GF-D8 (cell line): ENCODE measurements around the gene DACT2.

Source experiments
- DNase-seq: peaks from one replicate; lab custom pipeline; 2025; lab: John Stamatoyannopoulos, UW

The DACT2 gene

DNA sequence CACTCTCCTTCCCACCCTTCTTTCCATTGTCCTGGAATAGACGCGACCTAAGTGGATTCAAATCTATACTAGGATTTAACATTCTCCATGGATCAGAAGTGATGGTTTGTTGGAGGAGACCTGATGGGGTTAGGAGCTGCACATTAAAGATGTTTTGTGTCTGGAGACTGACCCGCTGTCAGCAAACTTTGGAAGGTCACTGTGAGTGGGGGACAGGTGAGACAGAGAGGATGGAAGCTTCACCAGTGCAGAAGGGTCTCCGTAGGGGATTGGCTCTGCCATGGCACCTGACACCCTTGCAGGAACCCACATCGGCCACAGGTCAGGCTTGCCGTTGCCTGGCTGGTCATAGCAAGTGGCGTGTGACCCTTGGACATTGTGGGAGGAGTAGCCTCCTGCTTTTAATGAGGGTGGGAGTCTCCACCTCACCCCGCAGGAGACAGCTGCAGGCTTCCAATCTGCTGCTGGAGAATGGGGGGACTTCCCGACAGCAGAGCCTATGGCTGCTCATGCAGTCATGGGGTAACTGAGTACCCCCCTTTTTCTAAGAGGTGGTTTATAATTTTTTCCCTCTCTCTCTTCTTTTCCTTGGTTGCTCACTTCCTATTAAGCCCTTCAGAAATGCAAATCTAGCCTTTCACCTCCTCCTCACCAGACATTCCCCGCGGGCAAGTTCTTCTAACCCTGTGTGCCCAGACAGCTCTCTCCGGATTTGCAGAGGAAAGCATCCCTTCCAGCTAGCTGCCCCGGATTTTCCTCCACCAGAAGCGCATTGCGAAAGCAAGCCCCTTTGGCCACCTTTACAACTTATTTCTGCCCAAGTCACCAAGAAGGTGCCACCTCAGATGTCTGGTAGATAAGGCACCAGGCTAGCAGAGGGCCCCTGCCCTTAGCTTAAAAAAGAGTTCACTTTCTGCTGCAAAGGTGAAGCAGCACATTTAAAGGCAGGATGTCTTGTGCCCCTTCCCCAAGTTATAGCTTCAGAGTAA, 53.5 kb downstream of the DACT2 start:
- DNase-seq = no peak

DNA sequence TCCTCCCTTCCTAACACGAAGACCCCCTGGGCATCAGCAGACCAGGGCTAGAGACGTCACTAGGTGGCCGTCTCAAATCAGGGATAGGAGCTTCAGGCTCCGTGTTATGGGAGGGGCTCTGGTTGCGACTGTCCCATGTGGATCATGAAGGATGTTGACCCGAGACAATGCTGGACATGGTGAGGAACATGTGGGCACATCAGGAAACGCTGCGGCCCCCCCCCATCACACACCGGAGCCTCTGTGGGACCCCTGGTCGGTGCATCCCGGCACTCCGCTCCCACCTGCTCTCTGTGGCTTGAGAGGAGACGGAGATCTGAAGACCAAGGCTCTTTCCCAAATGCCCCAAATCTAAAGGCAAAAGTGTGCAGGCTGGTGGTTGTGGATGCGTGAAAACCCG, 54.2 kb downstream of the DACT2 start:
- no peak for DNase-seq

DNA sequence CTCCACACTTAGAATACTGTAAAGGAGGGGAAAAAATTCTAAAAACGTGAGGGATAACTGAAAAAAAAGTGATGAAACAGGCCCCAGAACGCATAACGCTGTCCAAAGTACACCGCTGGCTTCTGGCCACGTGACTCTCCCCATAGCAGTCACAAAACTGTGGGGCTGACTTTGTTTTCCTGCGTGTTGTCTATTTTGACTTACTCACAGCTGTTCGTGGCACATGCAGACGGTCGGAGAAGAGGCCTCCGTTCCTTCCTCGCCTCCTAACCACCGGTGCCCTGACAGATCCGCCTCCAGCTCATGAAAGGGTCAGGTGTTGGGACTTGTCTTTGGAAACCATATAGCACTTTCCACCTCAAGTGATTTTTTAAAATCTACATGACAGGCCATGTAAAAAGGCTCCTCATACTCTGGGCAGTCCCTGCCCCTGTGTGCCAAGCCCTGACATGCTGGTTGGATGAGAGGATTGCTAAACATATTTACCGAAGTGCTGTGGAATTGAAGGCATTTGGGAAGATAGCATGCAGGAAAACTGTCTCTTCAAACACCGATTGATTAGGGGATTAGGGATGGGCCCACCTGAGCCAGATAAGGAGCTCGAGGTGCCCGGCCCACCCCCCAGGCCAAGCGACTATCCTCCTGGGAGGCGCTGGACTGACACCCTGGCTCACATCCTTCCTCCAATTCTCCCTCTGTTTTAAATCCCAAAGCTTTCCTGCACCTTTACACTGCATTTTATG, 54.8 kb downstream of the DACT2 start:
- no peak for DNase-seq

DNA sequence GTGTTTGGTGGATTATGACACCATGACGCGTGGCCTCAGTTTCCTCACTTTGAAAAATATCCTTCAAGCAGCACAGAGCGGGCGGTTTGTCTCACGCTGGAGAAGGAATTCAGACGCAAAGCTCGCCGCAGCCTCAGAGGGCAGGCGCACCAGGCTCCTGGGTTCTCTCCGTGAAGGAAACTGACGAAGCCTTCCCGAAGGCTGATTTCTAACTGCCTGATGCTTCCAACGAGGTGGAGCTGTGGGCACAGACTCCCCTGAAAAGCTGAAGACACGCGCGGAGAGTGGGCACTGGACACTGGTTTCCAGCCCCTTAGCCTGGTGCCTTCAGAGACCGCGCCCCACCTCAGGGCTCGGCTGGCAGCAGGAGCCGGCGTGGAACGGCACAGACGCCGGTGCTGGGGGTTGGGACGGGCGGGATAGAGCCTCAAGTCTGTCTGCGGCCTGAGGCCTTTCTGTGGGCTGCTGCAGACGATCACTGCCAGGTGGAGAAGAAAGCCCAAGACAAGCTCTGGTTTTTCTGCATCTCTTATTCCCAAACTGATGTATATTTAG, 56.1 kb downstream of the DACT2 start:
- no peak for DNase-seq

DNA sequence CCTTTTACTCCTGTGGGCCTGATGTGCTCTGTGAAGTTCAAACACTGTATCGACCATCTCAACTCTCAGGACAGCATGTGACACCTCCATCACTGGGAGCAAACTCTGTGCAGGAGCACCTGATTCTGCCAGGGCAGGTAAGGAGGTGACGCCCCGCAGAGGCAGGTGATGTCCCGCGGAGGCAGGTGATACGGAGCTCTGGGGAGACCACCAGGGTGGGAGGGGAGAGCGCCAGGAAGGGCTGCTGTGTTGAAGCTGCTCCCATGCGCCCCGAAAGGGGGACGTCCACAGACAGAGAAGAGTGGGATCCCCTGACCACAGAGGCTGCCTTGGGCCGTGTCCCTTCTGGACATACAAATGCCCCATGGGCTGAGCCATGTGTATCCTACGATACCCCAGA, 58.3 kb downstream of the DACT2 start:
- DNase-seq = no peak

DNA sequence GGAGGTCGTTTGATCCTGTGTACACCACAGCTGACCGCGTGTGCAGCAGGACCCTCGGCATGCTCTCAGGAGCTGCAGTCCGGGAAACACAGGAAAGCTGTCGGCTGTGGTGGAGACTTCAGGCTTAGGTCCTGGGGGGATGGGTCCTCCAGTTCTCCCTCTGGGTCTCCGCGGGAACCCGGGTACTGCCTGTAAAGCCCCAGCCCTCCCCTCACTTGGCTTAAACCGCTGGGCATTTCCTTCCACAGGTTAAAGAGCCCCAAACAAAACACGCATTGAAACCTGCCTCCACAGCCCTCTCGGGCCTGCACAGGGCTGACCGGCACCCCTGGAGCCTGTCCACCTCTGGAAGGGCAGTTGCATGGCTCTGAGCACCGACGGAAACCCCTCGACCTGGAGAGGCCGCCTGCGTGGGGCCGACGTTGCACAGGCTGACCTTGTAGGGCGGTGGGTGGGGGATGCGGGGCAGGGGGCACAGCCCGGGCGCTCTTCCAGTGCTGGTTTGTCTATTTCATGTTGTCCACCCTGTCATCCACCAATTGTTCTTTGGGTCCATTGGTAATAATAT, 59.1 kb downstream of the DACT2 start:
- DNase-seq = no peak

DNA sequence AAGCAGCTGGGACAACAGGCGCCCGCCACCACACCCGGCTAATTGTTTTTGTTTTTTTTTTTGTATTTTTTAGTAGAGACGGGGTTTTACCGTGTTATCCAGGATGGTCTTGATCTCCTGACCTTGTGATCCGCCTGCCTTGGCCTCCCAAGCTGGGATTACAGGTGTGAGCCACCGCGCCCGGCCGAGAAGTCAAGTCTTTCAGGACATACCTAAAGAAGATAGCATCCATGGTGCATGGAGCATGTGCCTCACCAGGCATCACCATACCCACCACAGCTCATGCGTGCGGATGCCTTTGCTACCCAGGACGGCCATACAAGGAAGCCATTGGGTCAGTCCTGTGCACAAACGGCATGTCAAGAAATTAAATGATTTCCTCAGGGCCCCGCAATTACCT, 60.8 kb downstream of the DACT2 start:
- no peak for DNase-seq

DNA sequence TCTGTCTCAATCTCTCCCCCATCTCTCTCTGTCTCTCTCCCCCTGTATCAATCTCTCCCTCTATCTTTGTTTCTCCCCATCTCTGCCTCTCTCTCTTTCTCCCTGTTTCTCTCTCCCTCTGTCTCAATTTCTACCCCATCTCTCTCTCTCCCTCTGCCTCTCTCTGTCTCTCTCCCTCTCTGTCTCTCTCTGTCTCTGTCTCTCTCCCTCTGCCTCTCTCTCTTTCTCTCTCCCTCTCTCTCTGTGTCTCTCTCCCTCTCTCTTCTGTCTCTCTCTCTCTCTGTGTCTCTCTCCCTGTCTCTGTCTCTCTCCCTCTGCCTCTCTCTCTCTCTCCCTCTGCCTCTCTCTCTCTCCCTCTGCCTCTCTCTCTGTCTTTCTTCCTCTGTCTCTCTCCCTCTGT, 62.6 kb downstream of the DACT2 start:
- no peak for DNase-seq
